Mesothelial cell of epicardium (in vitro differentiated cells): ENCODE measurements around the gene TMEM179B. TPM values are rescaled to one million over a fixed set of nuclear protein-coding genes. Genes with fewer than 3 reads are reported as not detected.

Experiments used
- DNase-seq, 2 experiments: peaks; one replicate each; pipeline ENCODE4 v3.0.0; 2021; ENCODE audit warnings: low spot score in 2 of 2; ENCODE audit not compliant: unreplicated experiment in 2 of 2
- H3K27ac Mint-ChIP-seq: 2 replicates; pipeline ENCODE4 v1.8.0; 2021; ENCODE audit warnings: mixed read lengths
- H3K27me3 Mint-ChIP-seq: 2 replicates; pipeline ENCODE4 v1.8.0; 2021; ENCODE audit warnings: low read depth, mixed read lengths
- H3K36me3 Mint-ChIP-seq: 2 replicates; pipeline ENCODE4 v1.8.0; 2021; ENCODE audit warnings: mixed read lengths
- H3K4me1 Mint-ChIP-seq: 2 replicates; pipeline ENCODE4 v1.8.0; 2021; ENCODE audit warnings: mixed read lengths
- H3K4me3 Mint-ChIP-seq: 2 replicates; pipeline ENCODE4 v1.8.0; 2021; ENCODE audit warnings: mild to moderate bottlenecking, moderate library complexity, mixed read lengths
- H3K9me3 Mint-ChIP-seq: 2 replicates; pipeline ENCODE4 v1.8.0; 2021; ENCODE audit warnings: mixed read lengths
- total RNA-seq: library from RNA; stranded (reverse); gene quantifications from 3 replicates; pipeline ENCODE4 v1.2.1, GENCODE V29; 2021
- TF ChIP-seq, protein P1 (sequence below): fragments of 200-600 bp; sonication (generic); IDR thresholded peaks from one replicate; pipeline ENCODE4 v1.5.0; 2021; ENCODE audit warnings: antibody characterized with exemption; ENCODE audit not compliant: unreplicated experiment

TMEM179B gene
- total RNA-seq, 1 donor from 2014 or later = 33.9 TPM

DNA sequence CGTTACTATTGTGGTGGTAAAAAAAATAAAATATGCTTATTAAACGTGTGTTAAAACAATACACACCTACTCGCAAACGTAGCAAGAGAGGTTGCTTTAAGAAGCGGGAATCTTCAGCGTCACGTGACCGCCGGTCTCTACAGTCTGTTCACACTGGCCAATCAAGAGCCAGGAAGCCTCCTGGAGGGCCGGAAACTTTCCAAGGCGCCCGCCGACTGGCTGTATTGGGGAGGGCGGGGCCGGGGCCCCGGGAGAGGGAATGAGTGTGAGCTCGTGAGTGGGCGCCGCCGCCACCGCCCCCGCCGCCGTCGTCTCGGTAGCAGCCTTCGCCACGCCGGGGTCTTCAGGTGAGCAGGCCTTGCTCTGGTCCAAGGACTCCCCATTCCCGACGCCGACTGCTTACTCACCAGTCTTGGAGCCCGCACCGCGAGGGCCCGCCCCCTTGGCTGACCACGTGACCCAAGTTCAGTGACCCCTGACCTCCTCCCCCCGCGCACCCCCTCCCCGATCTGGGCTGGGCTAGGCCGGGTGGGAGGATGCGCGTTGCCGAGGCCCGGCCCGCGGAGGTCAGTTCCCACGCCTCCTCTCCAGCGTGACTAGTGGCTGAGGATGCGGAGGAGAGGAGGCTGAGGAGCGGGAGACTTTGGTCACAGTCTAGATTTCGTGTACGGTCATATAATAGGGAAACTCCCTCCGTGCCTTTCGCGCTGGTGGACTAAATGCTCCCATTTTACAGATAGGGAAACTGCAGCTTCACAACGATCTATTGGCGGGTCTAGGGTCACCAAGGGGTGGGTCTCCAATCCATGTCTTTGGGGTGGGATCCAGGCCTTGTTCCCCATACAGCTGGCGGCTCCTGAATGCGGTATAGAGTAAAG is 15.8 kb upstream of the TMEM179B start, which contains the start of gene TAF6L:
TAF6L (plus strand) TSS at position 253 of the 878 bp plus-strand sequence. CDS start 4,388 bp downstream, outside the sequence.
- peaks cover 18% of the 10 kb centered on the region for H3K4me1 Mint-ChIP-seq
- no peaks in the 10 kb centered on the region for H3K27me3 Mint-ChIP-seq
- H3K36me3 Mint-ChIP-seq = peaks cover 12% of the 10 kb centered on the region
- H3K4me3 Mint-ChIP-seq = peak within 1 kb of the TSS; percentile 80
- peak within 1 kb of the TSS; percentile 98 for H3K27ac Mint-ChIP-seq
- peak; percentile 91 to 92 for DNase-seq
- TF ChIP-seq, protein P1, sequence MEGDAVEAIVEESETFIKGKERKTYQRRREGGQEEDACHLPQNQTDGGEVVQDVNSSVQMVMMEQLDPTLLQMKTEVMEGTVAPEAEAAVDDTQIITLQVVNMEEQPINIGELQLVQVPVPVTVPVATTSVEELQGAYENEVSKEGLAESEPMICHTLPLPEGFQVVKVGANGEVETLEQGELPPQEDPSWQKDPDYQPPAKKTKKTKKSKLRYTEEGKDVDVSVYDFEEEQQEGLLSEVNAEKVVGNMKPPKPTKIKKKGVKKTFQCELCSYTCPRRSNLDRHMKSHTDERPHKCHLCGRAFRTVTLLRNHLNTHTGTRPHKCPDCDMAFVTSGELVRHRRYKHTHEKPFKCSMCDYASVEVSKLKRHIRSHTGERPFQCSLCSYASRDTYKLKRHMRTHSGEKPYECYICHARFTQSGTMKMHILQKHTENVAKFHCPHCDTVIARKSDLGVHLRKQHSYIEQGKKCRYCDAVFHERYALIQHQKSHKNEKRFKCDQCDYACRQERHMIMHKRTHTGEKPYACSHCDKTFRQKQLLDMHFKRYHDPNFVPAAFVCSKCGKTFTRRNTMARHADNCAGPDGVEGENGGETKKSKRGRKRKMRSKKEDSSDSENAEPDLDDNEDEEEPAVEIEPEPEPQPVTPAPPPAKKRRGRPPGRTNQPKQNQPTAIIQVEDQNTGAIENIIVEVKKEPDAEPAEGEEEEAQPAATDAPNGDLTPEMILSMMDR = no peak
- no peaks in the 10 kb centered on the region for H3K9me3 Mint-ChIP-seq

DNA sequence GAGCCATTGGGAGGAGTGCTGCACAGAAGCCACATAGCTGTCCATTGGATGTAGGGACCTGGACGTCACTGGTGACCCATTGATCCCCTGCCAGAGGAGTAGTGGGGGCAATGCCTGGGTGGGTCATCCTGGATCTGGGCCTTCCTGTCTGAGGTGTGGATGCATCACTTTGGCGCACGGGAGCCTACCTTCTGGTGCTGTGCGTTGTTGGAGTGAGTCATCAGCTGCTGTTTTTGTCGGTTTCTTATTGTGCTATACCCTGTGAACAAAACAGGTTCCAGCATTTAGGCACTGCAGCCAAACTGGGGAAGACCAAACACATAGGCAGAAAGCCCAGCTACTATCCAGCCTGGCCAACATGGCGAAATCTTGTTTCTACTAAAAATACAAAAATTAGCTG is 12.8 kb upstream of the TMEM179B start:
- Mint-ChIP-seq H3K36me3 (peaks cover 21% of the 10 kb centered on the region), H3K4me1 (peaks cover 18% of the 10 kb centered on the region), H3K9me3 (no peaks in the 10 kb centered on the region), H3K27ac (no peak overlapping the region), H3K27me3 (no peaks in the 10 kb centered on the region), H3K4me3 (no peak overlapping the region)
- DNase-seq = no peak
- TF ChIP-seq, protein P1 = no peak

DNA sequence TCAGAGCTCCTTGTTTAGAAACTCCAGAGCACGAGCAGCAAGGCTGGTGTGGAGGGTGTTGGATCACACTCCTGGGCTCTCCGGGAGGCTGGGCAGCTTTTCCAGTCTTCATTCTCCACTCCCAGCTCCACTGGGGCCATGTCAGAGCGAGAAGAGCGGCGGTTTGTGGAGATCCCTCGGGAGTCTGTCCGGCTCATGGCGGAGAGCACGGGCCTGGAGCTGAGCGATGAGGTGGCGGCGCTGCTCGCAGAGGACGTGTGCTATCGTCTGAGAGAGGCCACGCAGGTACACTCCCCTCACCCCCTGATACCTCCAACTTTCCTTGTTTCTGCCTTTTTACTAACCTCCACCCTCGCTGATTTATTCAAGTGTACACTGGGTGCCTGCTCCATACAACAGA is 11.6 kb upstream of the TMEM179B start:
- peaks cover 24% of the 10 kb centered on the region for H3K36me3 Mint-ChIP-seq
- DNase-seq = no peak
- no peaks in the 10 kb centered on the region for H3K27me3 Mint-ChIP-seq
- peaks cover 8% of the 10 kb centered on the region for H3K4me1 Mint-ChIP-seq
- TF ChIP-seq, protein P1 = no peak
- no peaks in the 10 kb centered on the region for H3K9me3 Mint-ChIP-seq
- no peak overlapping the region for H3K4me3 Mint-ChIP-seq
- no peak overlapping the region for H3K27ac Mint-ChIP-seq

DNA sequence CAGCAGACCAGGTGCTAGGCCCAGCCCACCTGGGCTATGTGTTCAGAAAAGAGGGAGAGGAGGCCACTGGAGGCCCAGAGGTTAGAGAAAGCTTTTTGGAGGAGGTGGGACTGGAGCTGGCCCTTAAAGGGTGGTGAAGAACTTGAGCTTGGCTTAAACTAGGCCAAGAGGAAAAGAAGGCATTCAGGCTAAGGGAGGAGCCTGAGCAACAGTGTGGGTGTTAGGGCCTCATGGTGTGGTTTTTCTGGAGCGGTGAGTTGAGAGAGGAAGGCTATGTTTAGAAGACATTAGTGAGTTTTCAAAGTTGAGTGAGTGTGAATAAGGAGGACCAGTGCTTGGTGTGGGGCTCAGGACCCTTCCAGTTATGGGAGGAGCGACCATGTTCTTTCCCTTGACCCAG is 9.8 kb upstream of the TMEM179B start:
- Mint-ChIP-seq H3K4me1 (no peaks in the 10 kb centered on the region), H3K27me3 (no peaks in the 10 kb centered on the region), H3K4me3 (no peak overlapping the region), H3K36me3 (peaks cover 26% of the 10 kb centered on the region), H3K27ac (no peak overlapping the region), H3K9me3 (no peaks in the 10 kb centered on the region)
- TF ChIP-seq, protein P1 = no peak
- no peak for DNase-seq

DNA sequence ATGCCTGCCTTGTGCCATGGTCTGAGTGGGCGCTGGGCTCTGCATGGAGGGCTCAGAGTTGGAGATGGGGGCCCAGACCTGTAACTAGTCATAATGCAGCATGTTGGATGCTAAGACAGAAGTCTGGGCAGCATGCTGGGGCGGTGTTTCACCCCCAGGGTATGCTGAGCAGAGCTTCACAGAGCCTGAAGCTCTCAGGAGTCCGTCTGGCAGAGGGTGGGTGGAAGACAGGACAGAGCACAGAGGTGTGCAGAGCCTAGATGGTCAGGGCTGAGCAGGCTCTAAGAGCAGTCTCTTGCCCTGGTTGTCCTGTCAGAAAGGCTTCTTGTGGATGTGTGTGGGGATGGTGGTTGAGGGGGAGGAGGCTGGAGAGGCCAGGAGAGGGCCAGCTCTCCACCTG is 8.8 kb upstream of the TMEM179B start:
- Mint-ChIP-seq H3K27ac (no peak overlapping the region), H3K4me3 (no peak overlapping the region)
- TF ChIP-seq, protein P1 = no peak

More for the DNA sequence above, 8.8 kb upstream of the TMEM179B start:
- Mint-ChIP-seq H3K4me1 (no peaks in the 10 kb centered on the region), H3K9me3 (no peaks in the 10 kb centered on the region), H3K36me3 (peaks cover 31% of the 10 kb centered on the region), H3K27me3 (no peaks in the 10 kb centered on the region)
- no peak for DNase-seq
